Stimulated activated effector memory CD8-positive, alpha-beta T cell treated with anti-CD3 and anti-CD28 coated beads, Interleukin-12 subunit alpha, Interleukin-12 subunit beta, amount 100 ng/mL, for 72 hours (primary cell): ENCODE measurements around the gene NEDD4L.

Experiments used
- ATAC-seq: fragments of 150-1000 bp; cut with Tn5 transposase; 2 replicates; pipeline ENCODE4 v1.10.0; 2021
- DNase-seq, 2 donors: peaks; one replicate each; pipeline ENCODE4 v3.0.0; 2021 to 2022; ENCODE audit warnings: low spot score in 2 of 2
- H3K27ac Mint-ChIP-seq: one replicate; pipeline ENCODE4 v1.8.0; 2022; ENCODE audit warnings: mild to moderate bottlenecking, mixed read lengths
- H3K36me3 Mint-ChIP-seq: one replicate; pipeline ENCODE4 v1.8.0; 2022; ENCODE audit warnings: mild to moderate bottlenecking, mixed read lengths
- H3K4me1 Mint-ChIP-seq: one replicate; pipeline ENCODE4 v1.8.0; 2022; ENCODE audit warnings: mixed read lengths
- H3K4me3 Mint-ChIP-seq: one replicate; pipeline ENCODE4 v1.8.0; 2022; ENCODE audit warnings: mild to moderate bottlenecking, mixed read lengths
- H3K9me3 Mint-ChIP-seq: one replicate; pipeline ENCODE4 v1.8.0; 2022; ENCODE audit warnings: mixed read lengths

Gene NEDD4L

GRCh38 chr18:58309610-58310239 lies 265.7 kb downstream of the NEDD4L start:
- Mint-ChIP-seq H3K4me1 (peaks cover 28% of the 10 kb centered on the region), H3K27ac (no peak overlapping the region)

GRCh38 chr18:58310517-58310916 lies 266.5 kb downstream of the NEDD4L start:
- Mint-ChIP-seq H3K9me3 (peaks cover 3% of the 10 kb centered on the region), H3K27ac (no peak overlapping the region), H3K36me3 (no peaks in the 10 kb centered on the region), H3K4me1 (peaks cover 28% of the 10 kb centered on the region), H3K4me3 (no peak overlapping the region)
- peak; percentile 22 for ATAC-seq
- DNase-seq, result no peak

More at GRCh38 chr18:58309610-58310239, 265.7 kb downstream of the NEDD4L start:
- DNase-seq, result no peak
- Mint-ChIP-seq H3K36me3 (no peaks in the 10 kb centered on the region), H3K4me3 (no peak overlapping the region), H3K9me3 (peaks cover 3% of the 10 kb centered on the region)
- peak; percentile 23 for ATAC-seq

GRCh38 chr18:58311390-58311789 lies 267.4 kb downstream of the NEDD4L start:
- peaks cover 28% of the 10 kb centered on the region for H3K4me1 Mint-ChIP-seq
- H3K4me3 Mint-ChIP-seq, result no peak overlapping the region
- H3K27ac Mint-ChIP-seq, result no peak overlapping the region
- no peaks in the 10 kb centered on the region for H3K36me3 Mint-ChIP-seq
- ATAC-seq (no peak), DNase-seq (no peak)
- no peaks in the 10 kb centered on the region for H3K9me3 Mint-ChIP-seq

- H3K27ac Mint-ChIP-seq, result no peak overlapping the region
- DNase-seq (no peak), ATAC-seq (no peak)
- no peak overlapping the region for H3K4me3 Mint-ChIP-seq
- no peaks in the 10 kb centered on the region for H3K36me3 Mint-ChIP-seq
- no peaks in the 10 kb centered on the region for H3K9me3 Mint-ChIP-seq
- H3K4me1 Mint-ChIP-seq, result peaks cover 28% of the 10 kb centered on the region
Measured at GRCh38 chr18:58313491-58314032, 269.5 kb downstream of the NEDD4L start.

GRCh38 chr18:58314284-58314683 lies 270.3 kb downstream of the NEDD4L start:
- Mint-ChIP-seq H3K27ac (no peak overlapping the region), H3K9me3 (no peaks in the 10 kb centered on the region), H3K4me1 (peaks cover 24% of the 10 kb centered on the region), H3K36me3 (no peaks in the 10 kb centered on the region), H3K4me3 (no peak overlapping the region)
- ATAC-seq (no peak), DNase-seq (no peak)

GRCh38 chr18:58315041-58315440 lies 271.0 kb downstream of the NEDD4L start:
- Mint-ChIP-seq H3K4me1 (peaks cover 16% of the 10 kb centered on the region), H3K27ac (no peak overlapping the region)
- no peak for ATAC-seq

GRCh38 chr18:58315739-58316215 lies 271.8 kb downstream of the NEDD4L start:
- ATAC-seq (no peak), DNase-seq (no peak)
- H3K27ac Mint-ChIP-seq, result no peak overlapping the region
- H3K36me3 Mint-ChIP-seq, result no peaks in the 10 kb centered on the region
- H3K4me1 Mint-ChIP-seq, result peaks cover 9% of the 10 kb centered on the region
- H3K9me3 Mint-ChIP-seq, result no peaks in the 10 kb centered on the region
- no peak overlapping the region for H3K4me3 Mint-ChIP-seq

More at GRCh38 chr18:58315041-58315440, 271.0 kb downstream of the NEDD4L start:
- DNase-seq, result no peak
- H3K9me3 Mint-ChIP-seq, result no peaks in the 10 kb centered on the region
- H3K36me3 Mint-ChIP-seq, result no peaks in the 10 kb centered on the region
- no peak overlapping the region for H3K4me3 Mint-ChIP-seq

- ATAC-seq, result no peak
- H3K27ac Mint-ChIP-seq, result no peak overlapping the region
- no peaks in the 10 kb centered on the region for H3K9me3 Mint-ChIP-seq
- no peak for DNase-seq
- H3K4me3 Mint-ChIP-seq, result no peak overlapping the region
- peaks cover under 1% of the 10 kb centered on the region for H3K4me1 Mint-ChIP-seq
- no peaks in the 10 kb centered on the region for H3K36me3 Mint-ChIP-seq
Measured at GRCh38 chr18:58316396-58317342, 272.6 kb downstream of the NEDD4L start.

- ATAC-seq, result no peak
- no peaks in the 10 kb centered on the region for H3K4me1 Mint-ChIP-seq
- H3K4me3 Mint-ChIP-seq, result no peak overlapping the region
- no peak for DNase-seq
- H3K27ac Mint-ChIP-seq, result no peak overlapping the region
- no peaks in the 10 kb centered on the region for H3K9me3 Mint-ChIP-seq
- H3K36me3 Mint-ChIP-seq, result no peaks in the 10 kb centered on the region
Measured at GRCh38 chr18:58319719-58320118, 275.7 kb downstream of the NEDD4L start.

- H3K36me3 Mint-ChIP-seq, result no peaks in the 10 kb centered on the region
- no peak overlapping the region for H3K4me3 Mint-ChIP-seq
- H3K27ac Mint-ChIP-seq, result no peak overlapping the region
Measured at GRCh38 chr18:58320907-58321561, 277.0 kb downstream of the NEDD4L start.

GRCh38 chr18:58321986-58322385 lies 278.0 kb downstream of the NEDD4L start:
- no peak overlapping the region for H3K27ac Mint-ChIP-seq
- H3K9me3 Mint-ChIP-seq, result no peaks in the 10 kb centered on the region
- H3K4me1 Mint-ChIP-seq, result no peaks in the 10 kb centered on the region
- DNase-seq (no peak), ATAC-seq (peak; percentile 98)
- no peak overlapping the region for H3K4me3 Mint-ChIP-seq
- no peaks in the 10 kb centered on the region for H3K36me3 Mint-ChIP-seq

More at GRCh38 chr18:58320907-58321561, 277.0 kb downstream of the NEDD4L start:
- Mint-ChIP-seq H3K4me1 (no peaks in the 10 kb centered on the region), H3K9me3 (no peaks in the 10 kb centered on the region)
- ATAC-seq (no peak), DNase-seq (no peak)

- no peaks in the 10 kb centered on the region for H3K36me3 Mint-ChIP-seq
- DNase-seq (no peak), ATAC-seq (no peak)
- H3K4me3 Mint-ChIP-seq, result no peak overlapping the region
- no peaks in the 10 kb centered on the region for H3K9me3 Mint-ChIP-seq
- no peak overlapping the region for H3K27ac Mint-ChIP-seq
- H3K4me1 Mint-ChIP-seq, result no peaks in the 10 kb centered on the region
Measured at GRCh38 chr18:58322464-58322863, 278.4 kb downstream of the NEDD4L start.

GRCh38 chr18:58323866-58324762 lies 280.1 kb downstream of the NEDD4L start:
- ATAC-seq, result no peak
- H3K27ac Mint-ChIP-seq, result no peak overlapping the region
- no peak overlapping the region for H3K4me3 Mint-ChIP-seq
- no peaks in the 10 kb centered on the region for H3K9me3 Mint-ChIP-seq
- H3K4me1 Mint-ChIP-seq, result no peaks in the 10 kb centered on the region
- no peaks in the 10 kb centered on the region for H3K36me3 Mint-ChIP-seq
- no peak for DNase-seq

- Mint-ChIP-seq H3K4me1 (no peaks in the 10 kb centered on the region), H3K4me3 (no peak overlapping the region), H3K27ac (no peak overlapping the region), H3K9me3 (no peaks in the 10 kb centered on the region), H3K36me3 (no peaks in the 10 kb centered on the region)
- DNase-seq (no peak), ATAC-seq (no peak)
Measured at GRCh38 chr18:58324824-58325480, 280.9 kb downstream of the NEDD4L start.
